Testis (tissue), 3 donors: Measurements from ENCODE around the gene OSCAR. TPM values are rescaled to one million over a fixed set of nuclear protein-coding genes. Genes with fewer than 3 reads are reported as not detected.

Source experiments
- DNase-seq: peaks from one replicate; pipeline ENCODE4 v3.0.0-alpha.2; 2019
- H3K27ac ChIP-seq, 2 donors: fragments of 200-600 bp; sonication (generic); one replicate each; pipeline ENCODE4 v1.5.1; 2019
- H3K27me3 ChIP-seq: fragments of 200-600 bp; sonication (generic); one replicate; pipeline ENCODE4 v1.5.1; 2019
- H3K36me3 ChIP-seq: fragments of 200-600 bp; sonication (generic); one replicate; pipeline ENCODE4 v1.5.1; 2017; ENCODE audit warnings: low read depth; ENCODE audit errors: missing control alignments
- H3K4me1 ChIP-seq: fragments of 200-600 bp; sonication (generic); one replicate; pipeline ENCODE4 v1.5.1; 2019
- H3K4me3 ChIP-seq, 2 donors: fragments of 200-600 bp; sonication (generic); one replicate each; pipeline ENCODE4 v1.5.1; 2017 to 2019
- H3K9me3 ChIP-seq: fragments of 200-600 bp; sonication (generic); one replicate; pipeline ENCODE4 v1.5.1; 2017
- POLR2A ChIP-seq: fragments of 450-650 bp; IDR thresholded peaks from one replicate; pipeline ENCODE4 v1.6.1; 2017; ENCODE audit warnings: antibody characterized with exemption, mild to moderate bottlenecking, moderate library complexity
- WGBS, 2 donors: methylation state at CpG; one replicate each; pipeline ENCODE4 v1.1.5; 2018; 5-methylcytosine and 5-hydroxymethylcytosine counted together
- intact Hi-C: fragments of 100-400 bp; cut with DNase I; formaldehyde crosslinking; loops from one replicate; pipeline ENCODE4 v1.15.1; 2023; ENCODE audit warnings: low total_unique reads
- polyA plus RNA-seq: library from polyadenylated mRNA; stranded (reverse); fragments of 350-450 nt; fragmentation: Illumina TruSeq; extraction: RNeasy Lipid Tissue Mini Kit (QIAGEN cat#74804); gene quantifications from one replicate; pipeline ENCODE4 v1.2.3, GENCODE V29; 2014; ENCODE audit warnings: low read depth, low replicate concordance; ENCODE audit not compliant: insufficient read depth
- total RNA-seq, 2 donors: library from RNA; depleted of rRNA; stranded (reverse); fragments of >200 nt; gene quantifications; one replicate each; pipeline ENCODE4 v1.2.3, GENCODE V29; 2016
- TF ChIP-seq, protein P1 (sequence below), 3 experiments: fragments of 450-650 bp in 2 of 3; fragments of 200-600 bp in 1 of 3; sonication (generic) in 1 of 3; IDR thresholded peaks; one replicate each; pipeline ENCODE4 v1.5.1; 2016 to 2019; ENCODE audit warnings: antibody characterized with exemption in 3 of 3, mild to moderate bottlenecking in 2 of 3, moderate library complexity in 1 of 3

Gene OSCAR
- total and polyA plus RNA-seq, 3 donors from 2014 or later, result 1.2 to 1.7 (median 1.7) TPM

- Histone ChIP-seq H3K9me3 (no peaks in the 10 kb centered on the region), H3K4me1 (peaks cover 3% of the 10 kb centered on the region), H3K27me3 (no peaks in the 10 kb centered on the region), H3K27ac (no peak overlapping the region), H3K36me3 (no peaks in the 10 kb centered on the region), H3K4me3 (no peak overlapping the region)
- DNase-seq, result no peak
- no peak for TF ChIP-seq POLR2A
- TF ChIP-seq, protein P1, sequence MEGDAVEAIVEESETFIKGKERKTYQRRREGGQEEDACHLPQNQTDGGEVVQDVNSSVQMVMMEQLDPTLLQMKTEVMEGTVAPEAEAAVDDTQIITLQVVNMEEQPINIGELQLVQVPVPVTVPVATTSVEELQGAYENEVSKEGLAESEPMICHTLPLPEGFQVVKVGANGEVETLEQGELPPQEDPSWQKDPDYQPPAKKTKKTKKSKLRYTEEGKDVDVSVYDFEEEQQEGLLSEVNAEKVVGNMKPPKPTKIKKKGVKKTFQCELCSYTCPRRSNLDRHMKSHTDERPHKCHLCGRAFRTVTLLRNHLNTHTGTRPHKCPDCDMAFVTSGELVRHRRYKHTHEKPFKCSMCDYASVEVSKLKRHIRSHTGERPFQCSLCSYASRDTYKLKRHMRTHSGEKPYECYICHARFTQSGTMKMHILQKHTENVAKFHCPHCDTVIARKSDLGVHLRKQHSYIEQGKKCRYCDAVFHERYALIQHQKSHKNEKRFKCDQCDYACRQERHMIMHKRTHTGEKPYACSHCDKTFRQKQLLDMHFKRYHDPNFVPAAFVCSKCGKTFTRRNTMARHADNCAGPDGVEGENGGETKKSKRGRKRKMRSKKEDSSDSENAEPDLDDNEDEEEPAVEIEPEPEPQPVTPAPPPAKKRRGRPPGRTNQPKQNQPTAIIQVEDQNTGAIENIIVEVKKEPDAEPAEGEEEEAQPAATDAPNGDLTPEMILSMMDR (IDR thresholded peaks at IDR 0.05), result no peak
- intact Hi-C loops, result no loop called here
- whole genome bisulfite sequencing, 2 donors, result 74 to 77% methylated on average over 6 to 7 of the region's 7 CpGs
Measured at GRCh38 chr19:54108496-54108895, 7.9 kb upstream of the OSCAR start.

GRCh38 chr19:54107876-54108490, 7.4 kb upstream of the OSCAR start:
- no peak for TF ChIP-seq POLR2A
- TF ChIP-seq, protein P1 (IDR thresholded peaks at IDR 0.05), result no peak
- no peaks in the 10 kb centered on the region for H3K9me3 ChIP-seq
- intact Hi-C loops, result no loop called here

GRCh38 chr19:54106716-54107115, 6.1 kb upstream of the OSCAR start:
- Histone ChIP-seq H3K27me3 (no peaks in the 10 kb centered on the region), H3K9me3 (no peaks in the 10 kb centered on the region), H3K27ac (no peak overlapping the region), H3K4me3 (no peak overlapping the region), H3K4me1 (peaks cover 7% of the 10 kb centered on the region), H3K36me3 (no peaks in the 10 kb centered on the region)
- 84 to 86% methylated on average over 15 of the region's 15 CpGs for WGBS, 2 donors
- TF ChIP-seq, protein P1 (IDR thresholded peaks at IDR 0.05), result no peak
- TF ChIP-seq POLR2A, result no peak
- DNase-seq, result no peak
- intact Hi-C loops, result no loop called here

More at GRCh38 chr19:54107876-54108490, 7.4 kb upstream of the OSCAR start:
- Histone ChIP-seq H3K4me3 (no peak overlapping the region), H3K4me1 (peaks cover 7% of the 10 kb centered on the region), H3K27ac (no peak overlapping the region), H3K27me3 (no peaks in the 10 kb centered on the region), H3K36me3 (no peaks in the 10 kb centered on the region)
- DNase-seq, result no peak
- 73 to 78% methylated on average over 17 to 21 of the region's 21 CpGs for WGBS, 2 donors

DNA sequence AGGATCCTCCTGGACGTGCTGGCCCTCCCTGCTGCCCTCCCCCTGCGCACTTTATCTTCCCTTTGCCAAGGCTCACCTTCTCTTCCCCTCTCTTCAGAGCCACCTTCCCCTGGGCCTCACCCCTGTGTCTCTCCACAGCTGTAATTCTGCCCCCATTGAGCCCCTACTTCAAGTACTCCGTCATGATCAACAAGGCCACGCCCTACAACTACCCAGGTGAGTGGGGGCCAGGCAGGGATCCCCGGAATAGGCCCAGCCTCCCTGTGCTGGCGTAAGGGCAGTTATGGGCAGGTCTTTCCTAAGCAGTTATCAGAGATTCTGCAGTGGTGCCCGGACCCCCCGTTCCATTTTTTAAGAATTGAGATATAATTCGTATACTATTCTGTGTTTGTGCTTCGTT, 5.2 kb upstream of the OSCAR start:
- TF ChIP-seq, protein P1 (IDR thresholded peaks at IDR 0.05), result no peak
- TF ChIP-seq POLR2A, result no peak
- Histone ChIP-seq H3K27ac (no peak overlapping the region), H3K36me3 (no peaks in the 10 kb centered on the region), H3K9me3 (no peaks in the 10 kb centered on the region), H3K4me1 (peaks cover 7% of the 10 kb centered on the region), H3K27me3 (no peaks in the 10 kb centered on the region), H3K4me3 (no peak overlapping the region)
- intact Hi-C loops, result no loop called here
- 94 to 95% methylated on average over 10 of the region's 10 CpGs for WGBS, 2 donors
- DNase-seq, result no peak
